GM12878 (cell line): Measurements from ENCODE around the gene DBNL. TPM values are rescaled to one million over a fixed set of nuclear protein-coding genes. Genes with fewer than 3 reads are reported as not detected.

Source experiments
- ATAC-seq: fragments of 200-7000 bp; cut with Tn5 transposase; 3 replicates; pipeline ENCODE4 v1.9.1; 2020; ENCODE audit warnings: mild to moderate bottlenecking, moderate library complexity
- BruUV-seq: library from RNA; stranded (reverse); fragments of 400-500 nt; replicated peaks from 2 replicates; lab custom pipeline; 2021; lab: Mats Ljungman, UMichigan
- CTCF ChIA-PET: fragments of 300-600 bp; sonication (Branson Sonifier 250); formaldehyde crosslinking; extraction: SDS; loops from one replicate; lab custom pipeline; 2021; ENCODE audit warnings: inconsistent platforms; lab: Yijun Ruan, JAX
- POLR2A ChIA-PET: fragments of 350-600 bp; formaldehyde crosslinking; extraction: SDS; loops from one replicate; lab custom pipeline; 2021; ENCODE audit warnings: inconsistent platforms; lab: Charles Lee
- RAD21 ChIA-PET: fragments of 300-600 bp; sonication (Branson Sonifier 250); formaldehyde crosslinking; loops from one replicate; lab custom pipeline; 2023; ENCODE audit warnings: antibody characterized with exemption; ENCODE audit not compliant: unreplicated experiment; lab: Charles Lee
- SMC1A ChIA-PET: fragments of 300-600 bp; sonication (Branson Sonifier 250); formaldehyde crosslinking; loops from one replicate; lab custom pipeline; 2023; ENCODE audit not compliant: unreplicated experiment, uncharacterized antibody; lab: Charles Lee
- DNase-seq: peaks from one replicate; pipeline ENCODE4 v3.0.0-alpha.2; 2011; ENCODE audit warnings: low read depth, low spot score
- FAIRE-seq: peaks from 3 replicates; lab custom pipeline; 2011; peaks lifted over from hg19 to GRCh38; lab: Jason Lieb, UNC
- H2AFZ ChIP-seq: 2 replicates; pipeline ENCODE4 v1.6.0; 2011; ENCODE audit warnings: low read depth, low read length, control low read depth; ENCODE audit not compliant: control insufficient read depth
- H3K27ac ChIP-seq: 2 replicates; pipeline ENCODE4 v1.5.1; 2011; ENCODE audit warnings: control low read depth; ENCODE audit not compliant: control insufficient read depth, insufficient read depth
- H3K27me3 ChIP-seq, 2 experiments: replicated peaks in 1 of 2; 2 replicates each; pipeline versions ENCODE4 v1.6.0 to v1.6.1; 2011; ENCODE audit warnings: low read length in 1 of 2; ENCODE audit not compliant: control insufficient read depth in 2 of 2, insufficient read depth in 2 of 2
- H3K36me3 ChIP-seq, 2 experiments: 2 replicates each; pipeline ENCODE4 v1.5.1; 2011; ENCODE audit warnings: low read length in 1 of 2; ENCODE audit not compliant: control insufficient read depth in 2 of 2, insufficient read depth in 2 of 2
- H3K4me1 ChIP-seq: 2 replicates; pipeline ENCODE4 v1.6.1; 2011; ENCODE audit warnings: mild to moderate bottlenecking, low read length, moderate library complexity, mixed read lengths; ENCODE audit not compliant: control insufficient read depth, insufficient read depth
- H3K4me2 ChIP-seq: 2 replicates; pipeline ENCODE4 v1.6.0; 2011; ENCODE audit warnings: control low read depth; ENCODE audit not compliant: control insufficient read depth, insufficient read depth
- H3K4me3 ChIP-seq: fragments of 200-600 bp; sonication (generic); 2 replicates; pipeline ENCODE4 v1.5.1; 2016
- H3K79me2 ChIP-seq: 2 replicates; pipeline ENCODE4 v1.6.0; 2011; ENCODE audit warnings: low read length; ENCODE audit not compliant: control insufficient read depth, insufficient read depth
- H3K9ac ChIP-seq: 2 replicates; pipeline ENCODE4 v1.8.0; 2011; ENCODE audit warnings: low read length, control low read depth, mixed read lengths; ENCODE audit not compliant: control insufficient read depth, insufficient read depth
- H3K9me3 ChIP-seq: replicated peaks from 3 replicates; pipeline ENCODE4 v1.5.1; 2011; ENCODE audit warnings: mild to moderate bottlenecking, low read length; ENCODE audit not compliant: control insufficient read depth, insufficient read depth
- H4K20me1 ChIP-seq: 2 replicates; pipeline ENCODE4 v1.6.0; 2011; ENCODE audit not compliant: control insufficient read depth, insufficient read depth
- BCL11A ChIP-seq: IDR thresholded peaks from 2 replicates; pipeline ENCODE4 v1.6.1; 2011; ENCODE audit warnings: low read depth, low read length
- ESRRA ChIP-seq: IDR thresholded peaks from 2 replicates; pipeline ENCODE4 v1.6.1; 2012; ENCODE audit warnings: mild to moderate bottlenecking, low read length, improper control_type of control experiment
- GATAD2B ChIP-seq: fragments of 450-650 bp; conservative IDR thresholded peaks from 2 replicates; pipeline ENCODE4 v1.6.1; 2017; ENCODE audit warnings: low read depth, mild to moderate bottlenecking, moderate library complexity
- MTA3 ChIP-seq: IDR thresholded peaks from 2 replicates; pipeline ENCODE4 v1.6.1; 2012; ENCODE audit warnings: low read length, inconsistent platforms, borderline replicate concordance
- MXI1 ChIP-seq: fragments of 150-350 bp; IDR thresholded peaks from 2 replicates; pipeline ENCODE4 v1.6.1; 2011; ENCODE audit warnings: low read depth, mild to moderate bottlenecking, inconsistent platforms, low read length, improper control_type of control experiment
- PAX5 ChIP-seq: IDR thresholded peaks from 2 replicates; pipeline ENCODE4 v1.6.1; 2011; ENCODE audit warnings: low read depth, low read length, borderline replicate concordance
- PML ChIP-seq: IDR thresholded peaks from 2 replicates; pipeline ENCODE4 v1.6.1; 2012; ENCODE audit warnings: low read length, inconsistent platforms
- POLR2A ChIP-seq: IDR thresholded peaks from 2 replicates; pipeline ENCODE4 v1.6.1; 2011; ENCODE audit warnings: low read depth, mild to moderate bottlenecking, low read length
- SMAD1 ChIP-seq: fragments of 450-650 bp; IDR thresholded peaks from 2 replicates; pipeline ENCODE4 v1.6.1; 2018; ENCODE audit warnings: mild to moderate bottlenecking, low read depth; ENCODE audit not compliant: partially characterized antibody
- SRF ChIP-seq, 2 experiments: IDR thresholded peaks; 2 replicates each; pipeline ENCODE4 v1.6.1; 2011; ENCODE audit warnings: low read depth in 2 of 2, low read length in 2 of 2, mild to moderate bottlenecking in 1 of 2, moderate library complexity in 1 of 2
- TCF12 ChIP-seq: IDR thresholded peaks from 2 replicates; pipeline ENCODE4 v1.6.1; 2011; ENCODE audit warnings: low read depth, mild to moderate bottlenecking, low read length
- ZNF24 ChIP-seq: fragments of 450-650 bp; IDR thresholded peaks from 2 replicates; pipeline ENCODE4 v1.6.1; 2017; ENCODE audit warnings: antibody characterized with exemption, mild to moderate bottlenecking
- WGBS: methylation state at CpG from one replicate; pipeline ENCODE4 v1.1.6; 2016; ENCODE audit warnings: low lambda C conversion rate; ENCODE audit not compliant: insufficient replicate concordance, insufficient coverage; ENCODE audit errors: missing lambda C conversion rate; 5-methylcytosine and 5-hydroxymethylcytosine counted together
- in situ Hi-C: fragments of 300-500 bp; cut with MboI; formaldehyde crosslinking; loops from 9 replicates; pipeline ENCODE4 v1.14.3; 2018; ENCODE audit warnings: mixed read lengths
- intact Hi-C: fragments of 100-400 bp; cut with micrococcal nuclease; formaldehyde crosslinking; loops from one replicate; pipeline ENCODE4 v1.14.2; 2022; ENCODE audit not compliant: unreplicated experiment
- polyA plus RNA-seq, 11 experiments: library from polyadenylated mRNA; depleted of rRNA in 4 of 11; unstranded in 6 of 11; stranded (reverse) in 5 of 11; fragments of >200 nt; fragmentation: Nextera tagmentation in 4 of 11; fragmentation: Illumina TruSeq in 1 of 11; extraction: Ambion mirVana in 4 of 11; extraction: Trizol in 1 of 11; gene quantifications; 1 replicate in 1 of 11; 2 replicates in 10 of 11; pipeline versions ENCODE4 v1.2.1 to v1.2.3, GENCODE V29; 2011 to 2016; ENCODE audit warnings: inconsistent platforms in 2 of 11, missing spikeins in 2 of 11, low read depth in 1 of 11
- total RNA-seq, 4 experiments: library from RNA; depleted of rRNA in 3 of 4; stranded (reverse); fragments of >200 nt in 3 of 4; fragmentation: Illumina TruSeq in 1 of 4; extraction: Trizol in 1 of 4; gene quantifications; 2 replicates each; pipeline versions ENCODE4 v1.2.1 to v1.2.3, GENCODE V29; 2013 to 2021
- TF ChIP-seq, protein P1 (sequence below): fragments of 450-650 bp; IDR thresholded peaks from 2 replicates; pipeline ENCODE4 v1.6.1; 2017; ENCODE audit warnings: antibody characterized with exemption, mild to moderate bottlenecking, moderate library complexity
- TF ChIP-seq, protein P2 (sequence below): fragments of 450-650 bp; IDR thresholded peaks from 2 replicates; pipeline ENCODE4 v1.6.1; 2016; ENCODE audit warnings: mild to moderate bottlenecking
- TF ChIP-seq, protein P3 (sequence below): IDR thresholded peaks from 2 replicates; pipeline ENCODE4 v1.6.1; 2012; ENCODE audit warnings: low read depth, low read length, improper control_type of control experiment
- TF ChIP-seq, protein P4 (sequence below): fragments of 450-650 bp; IDR thresholded peaks from 2 replicates; pipeline ENCODE4 v1.6.1; 2018; ENCODE audit warnings: borderline replicate concordance, mild to moderate bottlenecking; ENCODE audit not compliant: partially characterized antibody

The DBNL gene
- total and polyA plus RNA-seq, 10 of the 15 experiments (the other 5 are each of a cell fraction or from before 2014, with no cell fraction given), result 4.1 to 179 (median 84.3) TPM

DNA sequence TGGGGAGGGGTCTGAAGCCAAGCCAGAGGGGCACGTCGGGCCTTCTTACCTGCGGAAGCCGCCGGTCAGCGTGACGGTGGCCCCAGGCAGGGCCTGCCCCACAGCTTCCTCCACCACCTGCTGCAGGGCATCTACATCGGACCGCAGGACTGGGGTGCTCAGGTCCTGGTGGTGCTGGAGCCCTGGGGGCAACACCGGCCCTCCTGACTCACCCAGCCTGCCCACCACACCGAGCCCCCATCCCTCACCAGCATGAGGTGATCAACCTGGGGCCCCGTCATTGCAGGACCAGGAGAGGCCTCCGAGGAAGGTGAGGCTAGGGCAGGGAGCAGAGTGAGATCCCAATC lies 29.8 kb downstream of the DBNL start:
- SMC1A ChIA-PET, result interaction anchor here (0.6 kb wide), 1 partner anchor 354 kb away, joined by 3 read pairs; no protein-coding TSS in a partner anchor
- RAD21 ChIA-PET, result no interaction called here
- Histone ChIP-seq H3K4me3 (no peak overlapping the region), H3K9me3 (no peaks in the 10 kb centered on the region), H3K4me2 (no peak overlapping the region), H3K79me2 (no peaks in the 10 kb centered on the region; the same call in 1 of the 2 replicates), H3K36me3 (peaks cover 26 to 37% of the 10 kb centered on the region in 2 experiments), H4K20me1 (no peaks in the 10 kb centered on the region), H3K27ac (no peak overlapping the region), H3K27me3 (no peaks in the 10 kb centered on the region), H2AFZ (no peak overlapping the region), H3K9ac (no peak overlapping the region), H3K4me1 (peaks cover 4% of the 10 kb centered on the region)
- no peak for TF ChIP-seq TCF12
- TF ChIP-seq, protein P1, sequence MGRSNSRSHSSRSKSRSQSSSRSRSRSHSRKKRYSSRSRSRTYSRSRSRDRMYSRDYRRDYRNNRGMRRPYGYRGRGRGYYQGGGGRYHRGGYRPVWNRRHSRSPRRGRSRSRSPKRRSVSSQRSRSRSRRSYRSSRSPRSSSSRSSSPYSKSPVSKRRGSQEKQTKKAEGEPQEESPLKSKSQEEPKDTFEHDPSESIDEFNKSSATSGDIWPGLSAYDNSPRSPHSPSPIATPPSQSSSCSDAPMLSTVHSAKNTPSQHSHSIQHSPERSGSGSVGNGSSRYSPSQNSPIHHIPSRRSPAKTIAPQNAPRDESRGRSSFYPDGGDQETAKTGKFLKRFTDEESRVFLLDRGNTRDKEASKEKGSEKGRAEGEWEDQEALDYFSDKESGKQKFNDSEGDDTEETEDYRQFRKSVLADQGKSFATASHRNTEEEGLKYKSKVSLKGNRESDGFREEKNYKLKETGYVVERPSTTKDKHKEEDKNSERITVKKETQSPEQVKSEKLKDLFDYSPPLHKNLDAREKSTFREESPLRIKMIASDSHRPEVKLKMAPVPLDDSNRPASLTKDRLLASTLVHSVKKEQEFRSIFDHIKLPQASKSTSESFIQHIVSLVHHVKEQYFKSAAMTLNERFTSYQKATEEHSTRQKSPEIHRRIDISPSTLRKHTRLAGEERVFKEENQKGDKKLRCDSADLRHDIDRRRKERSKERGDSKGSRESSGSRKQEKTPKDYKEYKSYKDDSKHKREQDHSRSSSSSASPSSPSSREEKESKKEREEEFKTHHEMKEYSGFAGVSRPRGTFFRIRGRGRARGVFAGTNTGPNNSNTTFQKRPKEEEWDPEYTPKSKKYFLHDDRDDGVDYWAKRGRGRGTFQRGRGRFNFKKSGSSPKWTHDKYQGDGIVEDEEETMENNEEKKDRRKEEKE, result no peak
- TF ChIP-seq MTA3, result no peak
- TF ChIP-seq, protein P2, sequence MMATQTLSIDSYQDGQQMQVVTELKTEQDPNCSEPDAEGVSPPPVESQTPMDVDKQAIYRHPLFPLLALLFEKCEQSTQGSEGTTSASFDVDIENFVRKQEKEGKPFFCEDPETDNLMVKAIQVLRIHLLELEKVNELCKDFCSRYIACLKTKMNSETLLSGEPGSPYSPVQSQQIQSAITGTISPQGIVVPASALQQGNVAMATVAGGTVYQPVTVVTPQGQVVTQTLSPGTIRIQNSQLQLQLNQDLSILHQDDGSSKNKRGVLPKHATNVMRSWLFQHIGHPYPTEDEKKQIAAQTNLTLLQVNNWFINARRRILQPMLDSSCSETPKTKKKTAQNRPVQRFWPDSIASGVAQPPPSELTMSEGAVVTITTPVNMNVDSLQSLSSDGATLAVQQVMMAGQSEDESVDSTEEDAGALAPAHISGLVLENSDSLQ, result no peak
- TF ChIP-seq ZNF24, result no peak
- TF ChIP-seq PAX5, result no peak
- no peak for TF ChIP-seq SMAD1
- no peak for TF ChIP-seq GATAD2B
- TF ChIP-seq PML, result no peak
- TF ChIP-seq POLR2A, result no peak; the same call in 1 of the 2 replicates
- no peak for TF ChIP-seq SRF (IDR thresholded peaks at IDR 0.05; ENCODE audit: low read depth in 2 of 2, low read length in 2 of 2)
- no peak for TF ChIP-seq MXI1
- TF ChIP-seq BCL11A, result no peak
- no peak for TF ChIP-seq ESRRA
- TF ChIP-seq, protein P3, sequence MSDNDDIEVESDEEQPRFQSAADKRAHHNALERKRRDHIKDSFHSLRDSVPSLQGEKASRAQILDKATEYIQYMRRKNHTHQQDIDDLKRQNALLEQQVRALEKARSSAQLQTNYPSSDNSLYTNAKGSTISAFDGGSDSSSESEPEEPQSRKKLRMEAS, result no peak
- TF ChIP-seq, protein P4, sequence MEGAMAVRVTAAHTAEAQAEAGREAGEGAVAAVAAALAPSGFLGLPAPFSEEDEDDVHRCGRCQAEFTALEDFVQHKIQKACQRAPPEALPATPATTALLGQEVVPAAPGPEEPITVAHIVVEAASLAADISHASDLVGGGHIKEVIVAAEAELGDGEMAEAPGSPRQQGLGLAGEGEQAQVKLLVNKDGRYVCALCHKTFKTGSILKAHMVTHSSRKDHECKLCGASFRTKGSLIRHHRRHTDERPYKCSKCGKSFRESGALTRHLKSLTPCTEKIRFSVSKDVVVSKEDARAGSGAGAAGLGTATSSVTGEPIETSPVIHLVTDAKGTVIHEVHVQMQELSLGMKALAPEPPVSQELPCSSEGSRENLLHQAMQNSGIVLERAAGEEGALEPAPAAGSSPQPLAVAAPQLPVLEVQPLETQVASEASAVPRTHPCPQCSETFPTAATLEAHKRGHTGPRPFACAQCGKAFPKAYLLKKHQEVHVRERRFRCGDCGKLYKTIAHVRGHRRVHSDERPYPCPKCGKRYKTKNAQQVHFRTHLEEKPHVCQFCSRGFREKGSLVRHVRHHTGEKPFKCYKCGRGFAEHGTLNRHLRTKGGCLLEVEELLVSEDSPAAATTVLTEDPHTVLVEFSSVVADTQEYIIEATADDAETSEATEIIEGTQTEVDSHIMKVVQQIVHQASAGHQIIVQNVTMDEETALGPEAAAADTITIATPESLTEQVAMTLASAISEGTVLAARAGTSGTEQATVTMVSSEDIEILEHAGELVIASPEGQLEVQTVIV, result no peak
- no peak for FAIRE-seq
- no TSS peak for BruUV-seq
- DNase-seq, result no peak
- WGBS, result 66% methylated on average over 13 of the region's 13 CpGs
- CTCF ChIA-PET, result no interaction called here
- POLR2A ChIA-PET, result no interaction called here
- intact Hi-C loops (no loop called here), in situ Hi-C loops (no loop called here)
- ATAC-seq, result no peak
